Measurements from ENCODE around the gene PPP1R11.
A peak's percentile ranks its signal among the peaks of the same experiment; 100 is the strongest.
"Not testable (repeated sequence)": the region's sequence is repeated elsewhere in the genome, so short reads cannot be mapped to it uniquely, and the experiment has no call there.

Gene PPP1R11

GRCh38 chr6:30066577-30067459, at the start of gene PPP1R11:
Gene PPP1R11 (plus strand): TSS chr6:30067198. CDS start chr6:30067411, 213 bp downstream.
- DNase-seq (ENCODE audit: low read depth): peak; percentile 99

DNA sequence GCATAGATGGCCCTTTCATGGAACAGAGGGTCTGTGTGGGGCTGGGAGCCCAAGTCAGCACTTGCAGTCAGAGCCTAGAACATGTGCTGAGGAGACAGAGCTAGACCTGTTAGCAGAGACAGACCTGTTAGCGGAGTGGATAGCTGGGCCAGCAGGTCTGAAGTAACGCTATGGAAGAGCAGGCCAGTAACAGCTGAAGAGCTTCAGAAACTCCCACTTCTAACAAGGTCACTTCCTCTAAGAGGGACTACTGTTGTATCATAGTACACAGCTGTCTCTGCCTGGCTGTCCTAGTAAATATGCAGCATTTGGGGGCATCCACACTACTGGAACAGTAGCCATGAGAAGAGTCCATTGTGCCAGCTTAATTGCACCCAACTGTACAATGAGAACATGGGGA, 47.2 kb upstream of the PPP1R11 start:
- no peak for DNase-seq (ENCODE audit: low read depth)

- no peak for DNase-seq (ENCODE audit: low read depth)
Measured at GRCh38 chr6:30020626-30021025, 46.4 kb upstream of the PPP1R11 start.

- no peak for DNase-seq (ENCODE audit: low read depth)
Measured at GRCh38 chr6:30022189-30022588, 44.8 kb upstream of the PPP1R11 start.

DNA sequence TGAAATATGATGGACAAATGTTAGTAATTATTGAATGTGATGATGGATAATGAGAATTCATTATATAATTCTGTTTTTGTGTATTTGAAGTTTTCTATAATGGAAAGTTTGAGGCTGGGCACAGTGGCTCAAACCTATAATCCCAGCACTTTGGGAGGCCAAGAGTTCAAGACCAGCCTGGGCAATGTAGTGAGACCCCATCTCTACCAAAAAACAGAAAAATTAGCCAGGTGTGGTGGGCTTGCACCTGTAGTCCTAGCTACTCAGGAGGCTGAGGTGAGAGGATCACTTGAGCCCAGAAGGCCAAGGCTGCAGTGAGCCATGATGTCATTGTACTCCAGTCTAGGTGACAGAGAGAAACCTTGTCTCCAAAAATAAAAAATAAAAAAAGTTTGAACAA, 44.3 kb upstream of the PPP1R11 start:
- DNase-seq (ENCODE audit: low read depth): not testable (repeated sequence)

- no peak for DNase-seq (ENCODE audit: low read depth)
Measured at GRCh38 chr6:30025186-30025585, 41.8 kb upstream of the PPP1R11 start.

GRCh38 chr6:30029588-30029987, 37.4 kb upstream of the PPP1R11 start:
- no peak for DNase-seq (ENCODE audit: low read depth)

GRCh38 chr6:30031381-30031780, 35.6 kb upstream of the PPP1R11 start:
- no peak for DNase-seq (ENCODE audit: low read depth)

- not testable (repeated sequence) for DNase-seq (ENCODE audit: low read depth)
Measured at GRCh38 chr6:30033440-30033839, 33.6 kb upstream of the PPP1R11 start.

GRCh38 chr6:30035784-30036183, 31.2 kb upstream of the PPP1R11 start:
- no peak for DNase-seq (ENCODE audit: low read depth)

DNA sequence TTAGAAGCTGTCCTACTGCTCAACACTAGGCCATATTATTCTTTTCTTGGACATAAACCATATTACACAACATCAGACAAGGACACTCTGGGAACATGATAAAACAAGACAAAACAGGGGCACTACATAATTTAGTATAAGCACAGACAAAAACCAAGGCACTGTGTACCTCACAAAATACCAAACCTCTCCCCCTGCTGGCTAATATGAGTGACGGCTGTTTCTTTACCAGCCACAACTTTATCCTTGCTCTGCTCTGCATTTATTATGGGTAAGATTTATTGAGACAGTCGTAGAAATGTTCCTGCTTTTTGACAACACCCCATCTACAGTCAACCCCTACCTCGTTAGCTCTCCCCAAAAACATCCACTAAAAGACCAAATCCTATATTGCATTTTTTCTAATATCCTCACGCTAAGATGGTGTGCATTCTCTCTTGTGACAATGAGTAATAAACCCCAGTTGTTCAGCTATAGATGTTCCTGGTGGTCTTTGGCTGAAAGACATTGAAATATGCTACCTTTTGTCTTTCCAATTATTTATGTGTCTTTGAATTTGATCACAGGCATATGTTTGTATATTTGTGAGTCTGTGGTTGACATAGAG, 29.7 kb upstream of the PPP1R11 start:
- no peak for DNase-seq (ENCODE audit: low read depth)

- no peak for DNase-seq (ENCODE audit: low read depth)
Measured at GRCh38 chr6:30041221-30041620, 25.8 kb upstream of the PPP1R11 start.

- no peak for DNase-seq (ENCODE audit: low read depth)
Measured at GRCh38 chr6:30041821-30042220, 25.2 kb upstream of the PPP1R11 start.

DNA sequence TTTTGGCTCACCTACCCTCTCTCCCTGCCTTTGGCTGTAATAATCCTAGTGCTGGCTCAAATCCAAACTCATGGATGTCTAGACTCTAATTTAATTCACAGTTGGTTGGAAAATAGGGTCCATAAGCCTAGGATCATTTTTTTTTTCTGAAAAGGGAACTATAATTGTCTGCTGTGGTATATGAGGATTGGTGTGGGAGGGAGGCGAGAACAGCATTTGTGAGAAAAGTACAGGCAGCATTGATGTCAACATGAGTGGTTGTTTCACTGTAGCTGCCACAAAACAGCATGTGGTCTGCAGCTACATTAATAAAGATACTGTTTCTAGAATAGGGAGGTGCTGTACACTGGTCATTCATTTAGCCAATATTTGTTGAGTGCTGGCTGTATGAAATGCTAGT, 24.5 kb upstream of the PPP1R11 start:
- DNase-seq (ENCODE audit: low read depth): no peak

- no peak for DNase-seq (ENCODE audit: low read depth)
Measured at GRCh38 chr6:30042914-30043313, 24.1 kb upstream of the PPP1R11 start.

DNA sequence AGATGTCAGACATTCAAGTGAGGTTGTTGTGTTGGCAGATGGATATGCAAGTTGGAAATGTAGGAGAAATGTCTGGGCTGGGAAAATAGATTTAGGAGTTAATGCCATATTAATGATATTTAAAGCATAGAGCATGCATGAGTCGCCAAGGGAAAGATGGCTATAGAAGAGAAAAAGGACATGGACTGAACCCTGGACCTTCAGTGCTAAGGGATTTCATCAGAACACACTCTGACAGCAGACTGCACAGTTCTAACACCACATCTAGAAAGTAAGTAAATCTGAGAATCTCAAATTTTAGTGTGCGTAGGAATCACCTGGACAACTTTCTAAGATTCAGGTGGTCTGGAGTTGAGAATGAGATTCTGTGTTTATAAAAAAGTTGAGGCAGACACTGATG, 23.3 kb upstream of the PPP1R11 start:
- no peak for DNase-seq (ENCODE audit: low read depth)

DNA sequence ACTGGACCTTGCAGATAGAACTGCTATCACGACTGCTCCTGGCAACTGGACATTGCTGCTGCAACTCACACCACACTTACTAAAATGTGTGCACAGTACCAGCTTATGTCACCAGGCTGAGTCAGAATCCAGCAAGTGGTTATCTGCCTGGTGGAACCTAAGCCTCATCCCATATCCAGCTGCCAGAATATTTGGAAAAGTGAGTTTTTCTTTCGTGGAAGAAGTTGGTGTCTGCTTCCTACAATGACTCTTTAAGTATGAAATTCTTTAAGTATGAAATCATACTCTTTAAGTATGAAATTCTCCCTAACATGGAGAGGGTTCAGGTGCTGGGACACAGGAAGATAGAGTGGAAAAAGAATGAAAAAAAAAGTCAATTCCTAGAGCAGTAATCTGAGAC, 22.4 kb upstream of the PPP1R11 start:
- DNase-seq (ENCODE audit: low read depth): no peak

- no peak for DNase-seq (ENCODE audit: low read depth)
Measured at GRCh38 chr6:30047220-30047619, 19.8 kb upstream of the PPP1R11 start.

DNA sequence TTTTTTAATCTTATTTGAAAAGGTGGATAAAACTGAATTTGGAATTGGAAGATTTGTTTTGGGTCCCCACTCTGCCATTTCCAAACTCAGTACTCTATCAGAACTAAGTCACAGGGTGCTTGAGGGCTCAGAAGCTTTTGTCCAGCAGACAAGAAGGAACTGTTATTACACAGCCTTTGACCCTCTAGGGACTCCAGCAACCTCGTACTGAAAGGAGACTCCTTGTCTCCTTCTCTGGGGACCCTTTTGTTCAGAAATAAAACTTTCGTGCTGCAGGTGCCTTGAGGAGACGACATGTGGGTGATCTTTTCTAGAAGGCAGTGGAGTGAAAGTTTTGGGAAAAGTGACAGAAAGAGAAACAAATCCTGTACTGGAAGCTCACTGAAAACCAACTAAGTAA, 13.3 kb upstream of the PPP1R11 start:
- DNase-seq (ENCODE audit: low read depth): no peak

GRCh38 chr6:30055513-30055912, 11.5 kb upstream of the PPP1R11 start:
- no peak for DNase-seq (ENCODE audit: low read depth)

GRCh38 chr6:30060606-30061091, 6.3 kb upstream of the PPP1R11 start:
- DNase-seq (ENCODE audit: low read depth): no peak

DNA sequence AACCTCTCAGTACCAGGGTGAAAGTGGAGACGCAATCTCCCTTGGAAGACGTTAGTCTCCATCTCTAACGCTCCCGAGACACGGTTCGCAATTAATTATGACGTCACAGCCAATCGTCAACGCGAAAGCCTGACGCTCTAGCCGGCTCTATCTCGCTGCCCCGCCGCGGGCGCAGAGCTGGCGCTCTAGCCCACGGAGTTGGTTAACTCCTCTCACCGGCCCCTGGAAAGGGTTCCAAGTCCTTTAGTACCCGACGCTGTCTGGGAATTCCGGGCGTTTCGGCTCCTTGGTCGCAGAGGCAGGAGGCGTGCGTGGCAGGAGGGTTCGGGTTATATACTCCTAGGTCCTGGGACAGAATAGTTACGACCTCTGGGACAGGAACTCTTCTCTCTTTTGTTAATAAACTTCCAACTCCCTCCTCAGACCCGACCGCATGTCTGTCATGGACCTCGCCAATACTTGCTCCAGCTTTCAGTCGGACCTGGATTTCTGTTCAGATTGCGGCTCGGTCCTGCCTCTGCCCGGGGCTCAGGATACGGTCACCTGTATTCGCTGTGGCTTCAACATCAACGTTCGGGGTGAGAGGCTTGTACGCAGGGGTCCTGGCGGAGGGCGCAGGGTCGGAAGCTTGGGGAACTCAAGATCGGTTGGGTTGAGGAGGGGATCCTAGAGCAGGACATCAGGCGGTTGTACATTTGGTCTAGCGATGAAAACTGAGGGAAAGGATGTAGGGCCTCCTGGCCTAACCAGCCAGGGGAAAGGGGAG, 5.7 kb upstream of the PPP1R11 start, which contains the start of gene POLR1H:
Gene POLR1H, plus strand, starts transcription at position 174 of the 766 bp plus-strand sequence. Its CDS starts 260 bp downstream, at position 434.
- peak; percentile 96 for DNase-seq (ENCODE audit: low read depth)
